Endothelial cell of umbilical vein (primary cell): ENCODE data around the gene TOPAZ1. TPM values are rescaled to one million over a fixed set of nuclear protein-coding genes. Genes with fewer than 3 reads are reported as not detected.

Source experiments
- BruUV-seq: library from RNA; stranded (reverse); fragments of 400-500 nt; replicated peaks from 2 replicates; lab custom pipeline; 2021; lab: Mats Ljungman, UMichigan
- CTCF ChIA-PET: fragments of 300-600, 350-600 bp; sonication (Branson Sonifier 250); formaldehyde crosslinking; loops from one replicate; lab custom pipeline; 2021; ENCODE audit warnings: antibody characterized with exemption, inconsistent platforms; lab: Charles Lee
- POLR2A ChIA-PET: fragments of 300-600, 350-600 bp; sonication (Branson Sonifier 250); formaldehyde crosslinking; loops from one replicate; lab custom pipeline; 2021; ENCODE audit warnings: antibody characterized with exemption, inconsistent platforms; lab: Charles Lee
- DNase-seq: peaks from one replicate; pipeline ENCODE4 v3.0.0-alpha.2; 2011; ENCODE audit warnings: low read depth, low spot score
- FAIRE-seq: peaks from 2 replicates; lab custom pipeline; 2011; peaks lifted over from hg19 to GRCh38; lab: Jason Lieb, UNC
- H2AFZ ChIP-seq: 2 replicates; pipeline ENCODE4 v1.6.0; 2012; ENCODE audit warnings: low read depth, low read length, control low read depth, inconsistent platforms
- H3K27ac ChIP-seq: 2 replicates; pipeline ENCODE4 v1.5.1; 2011; ENCODE audit warnings: low read depth, mild to moderate bottlenecking, control low read depth, low read length, moderate library complexity; ENCODE audit not compliant: insufficient read depth
- H3K27me3 ChIP-seq, 2 experiments: 2 replicates each; pipeline versions ENCODE4 v1.6.0 to v1.6.1; 2011; ENCODE audit warnings: low read length in 2 of 2, mixed read lengths in 1 of 2; ENCODE audit not compliant: control insufficient read depth in 2 of 2, insufficient read depth in 2 of 2
- H3K36me3 ChIP-seq, 2 experiments: 2 replicates in 1 of 2; 3 replicates in 1 of 2; pipeline ENCODE4 v1.5.1; 2011; ENCODE audit warnings: low read length in 2 of 2, mild to moderate bottlenecking in 1 of 2, moderate library complexity in 1 of 2; ENCODE audit not compliant: control insufficient read depth in 2 of 2, insufficient read depth in 2 of 2; ENCODE audit errors: extremely low read depth in 1 of 2
- H3K4me1 ChIP-seq: 3 replicates; pipeline ENCODE4 v1.5.1; 2011; ENCODE audit warnings: mild to moderate bottlenecking, low read length; ENCODE audit not compliant: control insufficient read depth, insufficient read depth; ENCODE audit errors: extremely low read depth
- H3K4me2 ChIP-seq: 2 replicates; pipeline ENCODE4 v1.6.1; 2011; ENCODE audit warnings: low read length, control low read depth, mixed read lengths; ENCODE audit not compliant: insufficient read depth
- H3K4me3 ChIP-seq, 3 experiments: fragments of 200-600 bp in 1 of 3; sonication (generic), shearing (Covaris generic) in 1 of 3; replicated peaks in 1 of 3; 2 replicates each; pipeline ENCODE4 v1.5.1; 2011 to 2016; ENCODE audit warnings: control low read depth in 3 of 3, low read length in 3 of 3, mild to moderate bottlenecking in 2 of 3, inconsistent platforms in 1 of 3, low read depth in 1 of 3, moderate library complexity in 1 of 3; ENCODE audit not compliant: insufficient read depth in 1 of 3
- H3K79me2 ChIP-seq: 2 replicates; pipeline ENCODE4 v1.6.0; 2012; ENCODE audit warnings: low read length, inconsistent platforms; ENCODE audit not compliant: control insufficient read depth, insufficient read depth
- H3K9ac ChIP-seq: replicated peaks from 2 replicates; pipeline ENCODE3; 2011; ENCODE audit warnings: low read length, control low read depth; ENCODE audit not compliant: insufficient read depth; ENCODE audit errors: extremely low read depth
- H3K9me1 ChIP-seq: replicated peaks from 3 replicates; pipeline ENCODE4 v1.6.0; 2011; ENCODE audit warnings: mild to moderate bottlenecking, low read length; ENCODE audit not compliant: control insufficient read depth, insufficient read depth; ENCODE audit errors: extremely low read depth
- H3K9me3 ChIP-seq: replicated peaks from 2 replicates; pipeline ENCODE4 v1.5.1; 2012; ENCODE audit warnings: low read length, inconsistent platforms; ENCODE audit not compliant: control insufficient read depth, insufficient read depth
- H4K20me1 ChIP-seq: replicated peaks from 2 replicates; pipeline ENCODE3; 2011; ENCODE audit warnings: mild to moderate bottlenecking, low read length; ENCODE audit not compliant: control insufficient read depth, insufficient read depth; ENCODE audit errors: extremely low read depth
- EZH2 ChIP-seq: IDR thresholded peaks from 2 replicates; pipeline ENCODE4 v1.6.1; 2012; ENCODE audit warnings: borderline replicate concordance, low read depth, mild to moderate bottlenecking, moderate library complexity, low read length, inconsistent platforms; ENCODE audit not compliant: severe bottlenecking
- FOS ChIP-seq: IDR thresholded peaks from 2 replicates; pipeline ENCODE4 v1.6.1; 2011; ENCODE audit warnings: mild to moderate bottlenecking, low read length, moderate library complexity, borderline replicate concordance; ENCODE audit not compliant: insufficient read depth
- GATA2 ChIP-seq: IDR thresholded peaks from 2 replicates; pipeline ENCODE4 v1.7.0; 2011; ENCODE audit warnings: low read depth, mild to moderate bottlenecking, moderate library complexity, mixed read lengths, low read length; ENCODE audit not compliant: insufficient read length, insufficient read depth
- JUN ChIP-seq: IDR thresholded peaks from 2 replicates; pipeline ENCODE4 v1.6.1; 2011; ENCODE audit warnings: borderline replicate concordance, low read depth; ENCODE audit not compliant: insufficient read length, insufficient read depth
- MYC ChIP-seq: IDR thresholded peaks from one replicate; pipeline ENCODE4 v1.6.1; 2011; ENCODE audit warnings: mild to moderate bottlenecking, low read depth, low read length
- POLR2A ChIP-seq: IDR thresholded peaks from 2 replicates; pipeline ENCODE4 v1.6.1; 2012; ENCODE audit warnings: low read depth, mild to moderate bottlenecking, control low read depth, low read length
- POLR2AphosphoS5 ChIP-seq: IDR thresholded peaks from 2 replicates; pipeline ENCODE4 v1.6.1; 2012; ENCODE audit warnings: low read depth, mild to moderate bottlenecking, control low read depth, low read length, moderate library complexity; ENCODE audit not compliant: insufficient read depth
- dilution Hi-C: fragments of 300-500 bp; cut with MboI; formaldehyde crosslinking; loops from one replicate; pipeline ENCODE4 v1.15.0; 2019; ENCODE audit warnings: low sequenced_read_pairs; ENCODE audit not compliant: extremely low pct_ligation_motif_present
- intact Hi-C: fragments of 100-400 bp; cut with micrococcal nuclease; formaldehyde crosslinking; loops from one replicate; pipeline ENCODE4 v1.10.0; 2022
- polyA plus RNA-seq, 4 experiments: library from polyadenylated mRNA; depleted of rRNA in 3 of 4; stranded (reverse) in 3 of 4; unstranded in 1 of 4; fragments of >200 nt; gene quantifications; 2 replicates each; pipeline versions ENCODE4 v1.2.1 to v1.2.3, GENCODE V29; 2011 to 2012; ENCODE audit warnings: missing spikeins in 1 of 4
- total RNA-seq: library from RNA; stranded (reverse); gene quantifications from 2 replicates; pipeline ENCODE4 v1.2.3, GENCODE V29; 2021
- TF ChIP-seq, protein P1 (sequence below): IDR thresholded peaks from 2 replicates; pipeline ENCODE4 v1.6.1; 2011; ENCODE audit not compliant: insufficient read depth, insufficient read length
- TF ChIP-seq, protein P2 (sequence below), 2 donors: IDR thresholded peaks; 1 replicate in 1 of 2; 2 replicates in 1 of 2; pipeline ENCODE4 v1.5.1; 2011; ENCODE audit warnings: low read length in 2 of 2, mild to moderate bottlenecking in 2 of 2, moderate library complexity in 2 of 2, control low read depth in 1 of 2, inconsistent platforms in 1 of 2, low read depth in 1 of 2; ENCODE audit not compliant: insufficient read depth in 1 of 2; ENCODE audit errors: extremely low read depth in 1 of 2

TOPAZ1 gene
- total and polyA plus RNA-seq, 2 donors (not counting 3 experiments of a cell fraction or from before 2014, with no cell fraction given), result not detected

DNA sequence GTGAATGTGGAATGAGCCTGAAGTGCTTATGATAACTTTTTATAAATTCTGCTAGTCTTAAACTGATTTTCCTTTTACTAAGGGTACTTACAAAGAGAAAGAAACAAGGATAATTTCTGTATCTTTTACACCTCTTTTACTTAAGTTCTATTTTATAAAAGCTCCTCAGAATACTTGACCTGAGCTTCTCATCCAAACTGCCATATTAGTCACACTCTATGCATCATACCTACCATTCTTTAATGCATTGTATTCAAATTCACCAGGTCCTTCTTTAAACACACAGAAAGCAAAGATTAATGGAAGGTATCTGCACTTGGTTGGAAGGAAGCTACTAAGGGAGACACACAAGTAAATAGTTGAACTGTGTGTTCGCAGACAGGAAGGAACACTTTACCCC is 1.6 kb upstream of the TOPAZ1 start:
- no peak overlapping the region for H3K27ac ChIP-seq
- H3K27me3 ChIP-seq, result peaks cover 2 to 18% of the 10 kb centered on the region in 2 experiments
- BruUV-seq, result no TSS peak
- ChIA-PET POLR2A (no interaction called here), CTCF (interaction anchor here (0.5 to 2.0 kb wide), 2 partner anchors 12 to 465 kb away, joined by 3 to 11 read pairs; no protein-coding TSS in a partner anchor)
- no peak overlapping the region for H3K9ac ChIP-seq
- no peak overlapping the region for H2AFZ ChIP-seq
- dilution Hi-C loops, result no loop called here
- FAIRE-seq, result no peak
- no peak for DNase-seq
- H3K4me1 ChIP-seq, result peaks cover 12% of the 10 kb centered on the region
- TF ChIP-seq, protein P1, sequence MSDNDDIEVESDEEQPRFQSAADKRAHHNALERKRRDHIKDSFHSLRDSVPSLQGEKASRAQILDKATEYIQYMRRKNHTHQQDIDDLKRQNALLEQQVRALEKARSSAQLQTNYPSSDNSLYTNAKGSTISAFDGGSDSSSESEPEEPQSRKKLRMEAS, result no peak
- TF ChIP-seq FOS, result peak; percentile 14
- no peak for TF ChIP-seq GATA2
- no peaks in the 10 kb centered on the region for H3K9me3 ChIP-seq
- H3K79me2 ChIP-seq, result no peaks in the 10 kb centered on the region
- intact Hi-C loops, result no loop called here
- no peaks in the 10 kb centered on the region for H4K20me1 ChIP-seq
- no peaks in the 10 kb centered on the region for H3K9me1 ChIP-seq
- H3K4me2 ChIP-seq, result no peak overlapping the region
- H3K4me3 ChIP-seq, result no peak overlapping the region
- no peaks in the 10 kb centered on the region for H3K36me3 ChIP-seq

DNA sequence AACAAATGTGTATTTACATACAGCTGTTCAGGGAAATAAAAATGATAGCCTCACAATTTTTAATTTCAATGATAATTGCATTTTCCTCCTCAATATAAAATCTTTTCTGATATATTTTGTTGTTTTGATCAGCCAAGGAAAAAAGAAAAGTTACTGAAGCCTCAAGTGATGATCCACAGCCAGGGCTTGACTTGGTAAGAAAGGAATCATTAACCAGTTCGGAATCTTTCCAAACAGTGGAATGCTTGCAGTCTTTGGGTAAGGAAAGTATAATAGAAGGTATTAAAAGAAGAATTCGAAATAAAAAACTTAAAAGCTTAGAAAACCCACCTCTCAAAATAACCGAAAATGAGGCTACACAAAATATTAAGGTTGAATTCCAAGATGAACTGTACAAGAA is 1.0 kb downstream of the TOPAZ1 start:
- Histone ChIP-seq H3K27ac (no peak overlapping the region), H3K36me3 (no peaks in the 10 kb centered on the region), H3K9ac (no peak overlapping the region), H3K9me3 (no peaks in the 10 kb centered on the region), H3K4me1 (no peaks in the 10 kb centered on the region), H3K27me3 (peaks cover 2 to 18% of the 10 kb centered on the region in 2 experiments), H3K4me3 (no peak overlapping the region), H3K9me1 (no peaks in the 10 kb centered on the region), H2AFZ (no peak overlapping the region), H4K20me1 (no peaks in the 10 kb centered on the region), H3K79me2 (no peaks in the 10 kb centered on the region), H3K4me2 (no peak overlapping the region)
- no peak for TF ChIP-seq GATA2
- TF ChIP-seq POLR2A, result no peak
- TF ChIP-seq EZH2, result no peak
- TF ChIP-seq, protein P1, result no peak
- TF ChIP-seq, protein P2, sequence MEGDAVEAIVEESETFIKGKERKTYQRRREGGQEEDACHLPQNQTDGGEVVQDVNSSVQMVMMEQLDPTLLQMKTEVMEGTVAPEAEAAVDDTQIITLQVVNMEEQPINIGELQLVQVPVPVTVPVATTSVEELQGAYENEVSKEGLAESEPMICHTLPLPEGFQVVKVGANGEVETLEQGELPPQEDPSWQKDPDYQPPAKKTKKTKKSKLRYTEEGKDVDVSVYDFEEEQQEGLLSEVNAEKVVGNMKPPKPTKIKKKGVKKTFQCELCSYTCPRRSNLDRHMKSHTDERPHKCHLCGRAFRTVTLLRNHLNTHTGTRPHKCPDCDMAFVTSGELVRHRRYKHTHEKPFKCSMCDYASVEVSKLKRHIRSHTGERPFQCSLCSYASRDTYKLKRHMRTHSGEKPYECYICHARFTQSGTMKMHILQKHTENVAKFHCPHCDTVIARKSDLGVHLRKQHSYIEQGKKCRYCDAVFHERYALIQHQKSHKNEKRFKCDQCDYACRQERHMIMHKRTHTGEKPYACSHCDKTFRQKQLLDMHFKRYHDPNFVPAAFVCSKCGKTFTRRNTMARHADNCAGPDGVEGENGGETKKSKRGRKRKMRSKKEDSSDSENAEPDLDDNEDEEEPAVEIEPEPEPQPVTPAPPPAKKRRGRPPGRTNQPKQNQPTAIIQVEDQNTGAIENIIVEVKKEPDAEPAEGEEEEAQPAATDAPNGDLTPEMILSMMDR (IDR thresholded peaks at IDR 0.05; ENCODE audit: extremely low read depth in 1 of 2, insufficient read depth in 1 of 2, low read depth in 1 of 2, low read length in 2 of 2), result no peak
- TF ChIP-seq MYC, result no peak
- TF ChIP-seq JUN, result no peak
- TF ChIP-seq POLR2AphosphoS5, result no peak
- TF ChIP-seq FOS, result no peak
- dilution Hi-C loops (no loop called here), intact Hi-C loops (no loop called here)
- POLR2A ChIA-PET, result no interaction called here
- no peak for FAIRE-seq
- no TSS peak for BruUV-seq
- CTCF ChIA-PET, result interaction anchor here (1.0 kb wide), 1 partner anchor 10 kb away, joined by 3 read pairs; no protein-coding TSS in a partner anchor
- DNase-seq, result no peak
